Measurements from ENCODE around the gene LRRC27. TPM values are rescaled to one million over a fixed set of nuclear protein-coding genes. Genes with fewer than 3 reads are reported as not detected.

The LRRC27 gene
- total and polyA plus RNA-seq, 2 of the 4 experiments (the other 2 are of a cell fraction): 3.8 to 5.3 TPM

DNA sequence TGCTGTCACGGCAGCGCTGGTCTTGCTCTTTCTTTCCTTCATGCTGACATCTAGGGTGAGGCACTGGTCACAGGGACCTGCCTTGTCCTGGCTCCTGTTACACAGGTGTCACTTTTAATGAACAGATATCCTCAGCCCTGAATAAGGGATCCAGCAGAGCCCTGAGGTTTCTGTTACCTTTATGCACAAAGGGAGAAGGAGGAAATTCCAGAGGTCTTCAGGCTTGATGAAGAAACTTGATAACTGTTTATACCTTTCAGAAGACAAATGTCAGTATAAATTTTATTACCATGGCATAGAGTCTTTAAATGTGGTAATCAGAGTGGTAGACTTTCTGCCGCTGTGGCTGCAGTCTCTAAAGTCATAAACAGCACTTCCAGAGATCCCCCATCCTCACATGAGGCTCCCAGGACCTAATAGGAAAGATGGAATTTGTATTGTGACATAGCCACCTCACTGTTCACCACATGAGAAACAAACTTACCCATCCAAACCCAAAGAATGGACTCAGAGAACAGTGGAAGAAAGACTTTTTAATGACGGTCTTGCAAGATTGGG is 2.7 kb downstream of the LRRC27 start:
- ChIA-PET CTCF (no interaction called here), POLR2A (ENCODE audit: unreplicated experiment) (no interaction called here)
- no CpG with 5 or more reads among the region's 4 CpGs for WGBS, 2 experiments (ENCODE audit: extremely low coverage in 2 of 2, insufficient read length in 1 of 2)
- Histone ChIP-seq H4K20me1 (ENCODE audit: insufficient read depth, low read length) (0 out of 2 replicates have a peak, but pooled peaks cover 3% of the 10 kb centered on the region), H3K27me3 (ENCODE audit: control insufficient read depth, insufficient read depth, low read length) (no peaks in the 10 kb centered on the region), H3K36me3 (ENCODE audit: control insufficient read depth, insufficient read depth, low read length) (peaks cover 13% of the 10 kb centered on the region; the same call in 1 of the 2 replicates), H2BK15ac (ENCODE audit: low read depth, low read length) (no peak overlapping the region), H3K4me3 (ENCODE audit: insufficient read depth, low read depth, low read length) (no peak overlapping the region), H3K4me1 (ENCODE audit: control insufficient read depth, insufficient read depth, low read length) (peaks cover 4% of the 10 kb centered on the region), H2AFZ (replicated peaks; ENCODE audit: low read length, poor library complexity) (no peak overlapping the region), H3K23ac (ENCODE audit: low read depth, low read length) (no peak overlapping the region), H4K91ac (ENCODE audit: insufficient read depth, low read depth, low read length) (no peak overlapping the region), H3K9me3 (ENCODE audit: control insufficient read depth, insufficient read depth, low read length) (no peaks in the 10 kb centered on the region), H3K4me2 (ENCODE audit: low read depth, low read length) (no peak overlapping the region), H4K8ac (ENCODE audit: low read depth in 2 of 2, low read length in 2 of 2) (no peak overlapping the region), H3K56ac (ENCODE audit: extremely low read depth, insufficient read depth, low read length) (no peak overlapping the region), H2BK120ac (ENCODE audit: low read depth, low read length) (no peak overlapping the region), H3K79me1 (ENCODE audit: low read depth in 1 of 2, low read length in 2 of 2) (peaks cover 9 to 27% of the 10 kb centered on the region in 2 experiments; a peak in 3 of 4 replicates), H3K18ac (ENCODE audit: low read depth, low read length) (no peak overlapping the region), H2AK5ac (ENCODE audit: low read depth, low read length) (no peak overlapping the region), H4K5ac (ENCODE audit: low read depth, low read length) (no peak overlapping the region), H3K27ac (ENCODE audit: insufficient read depth, low read length) (no peak overlapping the region), H3K14ac (replicated peaks; ENCODE audit: low read depth, low read length) (no peak overlapping the region), H2BK5ac (ENCODE audit: low read depth, low read length, poor library complexity, severe bottlenecking) (no peak overlapping the region), H3K9ac (ENCODE audit: low read depth, low read length) (no peak overlapping the region), H3K4ac (ENCODE audit: low read depth, low read length) (no peak overlapping the region), H3K9me1 (ENCODE audit: insufficient read depth, low read length) (peaks cover 3% of the 10 kb centered on the region; the same call in 1 of the 2 replicates), H2AK9ac (replicated peaks; ENCODE audit: low read depth, low read length, poor library complexity) (no peak overlapping the region), H2BK20ac (ENCODE audit: low read depth, low read length) (no peak overlapping the region)
- DNase-seq: no peak
- no peak for ATAC-seq (ENCODE audit: low read depth)
- TF ChIP-seq POLR2A (IDR thresholded peaks at IDR 0.05; ENCODE audit: low read depth, low read length) (no peak), SMC3 (IDR thresholded peaks at IDR 0.05; ENCODE audit: low read depth, low read length) (no peak), CHD1 (IDR thresholded peaks at IDR 0.05; ENCODE audit: low read depth, low read length) (no peak), NFE2L2 (IDR thresholded peaks at IDR 0.05; ENCODE audit: low read depth, low read length) (no peak), FOS (IDR thresholded peaks at IDR 0.05; ENCODE audit: low read depth, low read length) (no peak), RFX5 (IDR thresholded peaks at IDR 0.05; ENCODE audit: low read depth, low read length) (no peak), RAD21 (IDR thresholded peaks at IDR 0.05; ENCODE audit: low read length) (no peak)
- TF ChIP-seq, protein P1, sequence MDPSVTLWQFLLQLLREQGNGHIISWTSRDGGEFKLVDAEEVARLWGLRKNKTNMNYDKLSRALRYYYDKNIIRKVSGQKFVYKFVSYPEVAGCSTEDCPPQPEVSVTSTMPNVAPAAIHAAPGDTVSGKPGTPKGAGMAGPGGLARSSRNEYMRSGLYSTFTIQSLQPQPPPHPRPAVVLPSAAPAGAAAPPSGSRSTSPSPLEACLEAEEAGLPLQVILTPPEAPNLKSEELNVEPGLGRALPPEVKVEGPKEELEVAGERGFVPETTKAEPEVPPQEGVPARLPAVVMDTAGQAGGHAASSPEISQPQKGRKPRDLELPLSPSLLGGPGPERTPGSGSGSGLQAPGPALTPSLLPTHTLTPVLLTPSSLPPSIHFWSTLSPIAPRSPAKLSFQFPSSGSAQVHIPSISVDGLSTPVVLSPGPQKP (IDR thresholded peaks at IDR 0.05; ENCODE audit: borderline replicate concordance, low read depth, low read length): no peak
- TF ChIP-seq, protein P2, sequence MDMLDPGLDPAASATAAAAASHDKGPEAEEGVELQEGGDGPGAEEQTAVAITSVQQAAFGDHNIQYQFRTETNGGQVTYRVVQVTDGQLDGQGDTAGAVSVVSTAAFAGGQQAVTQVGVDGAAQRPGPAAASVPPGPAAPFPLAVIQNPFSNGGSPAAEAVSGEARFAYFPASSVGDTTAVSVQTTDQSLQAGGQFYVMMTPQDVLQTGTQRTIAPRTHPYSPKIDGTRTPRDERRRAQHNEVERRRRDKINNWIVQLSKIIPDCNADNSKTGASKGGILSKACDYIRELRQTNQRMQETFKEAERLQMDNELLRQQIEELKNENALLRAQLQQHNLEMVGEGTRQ (IDR thresholded peaks at IDR 0.05; ENCODE audit: low read depth, low read length): no peak
- intact Hi-C loops (cut with micrococcal nuclease): no loop called here
- no TSS peak for BruUV-seq (replicated peaks)
- dilution Hi-C loops (cut with HindIII; ENCODE audit: low sequenced_read_pairs, unreplicated experiment): loop anchor here (25.0 kb wide), 1 partner anchor 97 kb away; no protein-coding TSS in a partner anchor
- in situ Hi-C loops (cut with MboI; ENCODE audit: low sequenced_read_pairs): no loop called here
